Measurements from ENCODE around the gene PCDHGA2.

PCDHGA2 gene

GRCh38 chr5:141319202-141319601, 19.4 kb upstream of the PCDHGA2 start:
- no peaks in the 10 kb centered on the region for H3K4me1 ChIP-seq (ENCODE audit: control insufficient read depth, insufficient read depth, low read length)
- H3K9me3 ChIP-seq (ENCODE audit: control insufficient read depth, insufficient read depth, low read depth, low read length) = peaks cover 5% of the 10 kb centered on the region; the same call in 1 of the 2 replicates
- no peak overlapping the region for H3K4me3 ChIP-seq (ENCODE audit: low read depth, low read length)
- ChIA-PET CTCF (interaction anchor here (0.7 to 3.1 kb wide), 17 partner anchors 10 to 300 kb away, joined by 3 to 32 read pairs (median 3); partner anchors contain the start of genes DIAPH1, PCDHB10, PCDHB15 and PCDHGA1), POLR2A (interaction anchor here (1.1 kb wide), 1 partner anchor 20 kb away, joined by 3 read pairs; the partner anchor contains the start of gene PCDHGA2)
- TF ChIP-seq ZNF513 (tag by site-specific recombination; IDR thresholded peaks at IDR 0.05) (peak; percentile 27; the same call in 1 of the 2 replicates), ZNF239 (tag by site-specific recombination; IDR thresholded peaks at IDR 0.05) (no peak)
- peaks cover 4 to 21% of the 10 kb centered on the region in 2 experiments; a peak in 2 of 3 replicates for H3K36me3 ChIP-seq (ENCODE audit: control insufficient read depth in 2 of 2, insufficient read depth in 1 of 2, low read length in 2 of 2)
- no peak overlapping the region for H3K27ac ChIP-seq (ENCODE audit: extremely low read depth, low read depth, low read length)

- Histone ChIP-seq H3K9me3 (ENCODE audit: control insufficient read depth, insufficient read depth, low read depth, low read length) (peaks cover 5% of the 10 kb centered on the region; the same call in 1 of the 2 replicates), H3K4me3 (ENCODE audit: low read depth, low read length) (peak overlapping the region; percentile 66), H3K36me3 (ENCODE audit: control insufficient read depth in 2 of 2, insufficient read depth in 1 of 2, low read length in 2 of 2) (peaks cover 4 to 21% of the 10 kb centered on the region in 2 experiments; a peak in 2 of 3 replicates), H3K4me1 (ENCODE audit: control insufficient read depth, insufficient read depth, low read length) (no peaks in the 10 kb centered on the region), H3K27ac (ENCODE audit: extremely low read depth, low read depth, low read length) (no peak overlapping the region)
- ChIA-PET CTCF (interaction anchor here (0.6 to 3.1 kb wide), 33 partner anchors 8 to 385 kb away, joined by 3 to 32 read pairs (median 4); partner anchors contain the start of genes DIAPH1, PCDHB11, PCDHB14 and PCDHB15), POLR2A (interaction anchor here (1.0 to 1.8 kb wide), 10 partner anchors 10 to 299 kb away, joined by 3 to 19 read pairs (median 4); partner anchors contain the start of genes DIAPH1, PCDHGA1, PCDHGA11 and PCDHGA2)
- no peak for TF ChIP-seq ZNF837 (tag by site-specific recombination; IDR thresholded peaks at IDR 0.05)
- TF ChIP-seq ZNF133 (tag by site-specific recombination; IDR thresholded peaks at IDR 0.05) = no peak
- peak; percentile 20; the same call in 1 of the 2 replicates for TF ChIP-seq ZNF280D (tag by site-specific recombination; IDR thresholded peaks at IDR 0.05)
- TF ChIP-seq ZBTB6 (tag by site-specific recombination; IDR thresholded peaks at IDR 0.05) = no peak
- no peak for TF ChIP-seq ZNF654 (tag by site-specific recombination; IDR thresholded peaks at IDR 0.05; ENCODE audit: low read depth)
Measured at GRCh38 chr5:141319699-141320098, 18.9 kb upstream of the PCDHGA2 start.

GRCh38 chr5:141320225-141321169, 18.1 kb upstream of the PCDHGA2 start, which contains the start of gene TAF7:
TAF7 (minus strand) TSS chr5:141320784; CDS start chr5:141320044, 740 bp downstream.
- CTCF ChIA-PET = interaction anchor here (0.6 to 3.1 kb wide), 34 partner anchors 9 to 385 kb away, joined by 3 to 32 read pairs (median 4); partner anchors contain the start of genes DIAPH1, PCDHB11, PCDHB14 and PCDHB15
- H3K9me3 ChIP-seq (ENCODE audit: control insufficient read depth, insufficient read depth, low read depth, low read length) = peaks cover 5% of the 10 kb centered on the region; the same call in 1 of the 2 replicates
- H3K36me3 ChIP-seq (ENCODE audit: control insufficient read depth in 2 of 2, insufficient read depth in 1 of 2, low read length in 2 of 2) = peaks cover 4 to 21% of the 10 kb centered on the region in 2 experiments; a peak in 2 of 3 replicates
- POLR2A ChIA-PET = interaction anchor here (0.7 to 1.8 kb wide), 15 partner anchors 9 to 316 kb away, joined by 3 to 19 read pairs (median 4); partner anchors contain the start of genes DIAPH1, PCDHGA1, PCDHGA11 and PCDHGA2
- H3K4me3 ChIP-seq (ENCODE audit: low read depth, low read length) = peak within 1 kb of the TSS; percentile 66
- peak within 1 kb of the TSS; percentile 61 for H3K27ac ChIP-seq (ENCODE audit: extremely low read depth, low read depth, low read length)
- no peaks in the 10 kb centered on the region for H3K4me1 ChIP-seq (ENCODE audit: control insufficient read depth, insufficient read depth, low read length)
- TF ChIP-seq SETDB1 (IDR thresholded peaks at IDR 0.05; ENCODE audit: insufficient read length, low read length) = peak; percentile 94
- TF ChIP-seq ZNF433 (tag by site-specific recombination; IDR thresholded peaks at IDR 0.05; ENCODE audit: low read depth) = no peak
- TF ChIP-seq KLF9 (tag by site-specific recombination; IDR thresholded peaks at IDR 0.05; ENCODE audit: low read depth) = 0 out of 2 replicates have a peak, but pooled peaks have one; percentile 6
- no peak for TF ChIP-seq ZBTB10 (tag by site-specific recombination; IDR thresholded peaks at IDR 0.05)
- TF ChIP-seq ZNF600 (tag by site-specific recombination; IDR thresholded peaks at IDR 0.05) = 0 out of 2 replicates have a peak, but pooled peaks have one; percentile 9
- 0 out of 2 replicates have a peak, but pooled peaks have one; percentile 14 for TF ChIP-seq ZNF558 (tag by site-specific recombination; IDR thresholded peaks at IDR 0.05)
- no peak for TF ChIP-seq ZNF169 (tag by site-specific recombination; IDR thresholded peaks at IDR 0.05)
- TF ChIP-seq ZNF837 (tag by site-specific recombination; IDR thresholded peaks at IDR 0.05) = no peak
- no peak for TF ChIP-seq ZNF664 (tag by site-specific recombination; IDR thresholded peaks at IDR 0.05)
- TF ChIP-seq ZNF324 (tag by site-specific recombination; IDR thresholded peaks at IDR 0.05) = peak; percentile 78
- peak; percentile 80; the same call in 1 of the 2 replicates for TF ChIP-seq ZNF2 (tag by site-specific recombination; IDR thresholded peaks at IDR 0.05)
- TF ChIP-seq ZNF10 (tag by site-specific recombination; IDR thresholded peaks at IDR 0.05) = no peak
- no peak for TF ChIP-seq ZNF16 (tag by site-specific recombination; IDR thresholded peaks at IDR 0.05; ENCODE audit: low read depth)

Measured in HEK293 (cell line).